PFSK-1 (cell line): ENCODE data around the gene TRIM50. TPM values are rescaled to one million over a fixed set of nuclear protein-coding genes. Genes with fewer than 3 reads are reported as not detected.
"Not testable (repeated sequence)": the region's sequence is repeated elsewhere in the genome, so short reads cannot be mapped to it uniquely, and the experiment has no call there.

Experiments
- FOXP2 ChIP-seq: optimal IDR thresholded peaks from 2 replicates; pipeline ENCODE3; 2011; ENCODE audit warnings: borderline replicate concordance, control low read depth, inconsistent platforms; ENCODE audit not compliant: insufficient read depth; ENCODE audit errors: extremely low read length, extremely low read depth
- POLR2AphosphoS5 ChIP-seq: IDR thresholded peaks from 2 replicates; pipeline ENCODE4 v1.6.1; 2012; ENCODE audit warnings: low read depth, mild to moderate bottlenecking, control low read depth, low read length, moderate library complexity
- REST ChIP-seq, 2 experiments: IDR thresholded peaks; 2 replicates each; pipeline versions ENCODE4 v1.6.1 to v1.8.0; 2011 to 2012; ENCODE audit warnings: low read depth in 2 of 2, low read length in 2 of 2, control low read depth in 1 of 2, inconsistent platforms in 1 of 2, mild to moderate bottlenecking in 1 of 2, moderate library complexity in 1 of 2; ENCODE audit not compliant: insufficient read depth in 1 of 2
- SIN3A ChIP-seq: IDR thresholded peaks from 2 replicates; pipeline ENCODE4 v1.6.1; 2012; ENCODE audit warnings: mild to moderate bottlenecking, low read length, moderate library complexity, borderline replicate concordance; ENCODE audit not compliant: insufficient read depth
- TAF1 ChIP-seq: IDR thresholded peaks from 2 replicates; pipeline ENCODE4 v1.6.1; 2012; ENCODE audit warnings: low read length, control low read depth, borderline replicate concordance; ENCODE audit not compliant: insufficient read depth
- polyA plus RNA-seq: library from polyadenylated mRNA; unstranded; fragments of >200 nt; gene quantifications from one replicate; pipeline ENCODE4 v1.2.1, GENCODE V29; 2012; ENCODE audit warnings: low read depth, missing spikeins; ENCODE audit not compliant: insufficient read length

TRIM50 gene
- polyA plus RNA-seq = not detected

GRCh38 chr7:73327922-73328321, at the start of gene TRIM50, which contains the start of gene FKBP6:
TSS of gene TRIM50 (minus strand) at chr7:73328082. CDS start at chr7:73324787, 3,295 bp downstream.
TSS of gene FKBP6 (plus strand) at chr7:73328161. CDS start at chr7:73328429, 268 bp downstream.
- not testable (repeated sequence) for TF ChIP-seq FOXP2, SIN3A, TAF1

GRCh38 chr7:73376671-73377412, 49.0 kb upstream of the TRIM50 start:
- no peak for TF ChIP-seq SIN3A
- no peak for TF ChIP-seq FOXP2
- no peak for TF ChIP-seq REST (IDR thresholded peaks at IDR 0.05; ENCODE audit: insufficient read depth in 1 of 2, low read depth in 2 of 2, low read length in 2 of 2)
- TF ChIP-seq POLR2AphosphoS5 = no peak
- TF ChIP-seq TAF1 = no peak

- TF ChIP-seq REST (IDR thresholded peaks at IDR 0.05; ENCODE audit: insufficient read depth in 1 of 2, low read depth in 2 of 2, low read length in 2 of 2) (no peak), TAF1 (no peak), SIN3A (no peak), POLR2AphosphoS5 (no peak), FOXP2 (no peak)
Observed at GRCh38 chr7:73373741-73374140, 45.9 kb upstream of the TRIM50 start.

GRCh38 chr7:73369622-73370021, 41.7 kb upstream of the TRIM50 start:
- no peak for TF ChIP-seq FOXP2

GRCh38 chr7:73369009-73369408, 41.1 kb upstream of the TRIM50 start:
- no peak for TF ChIP-seq REST (IDR thresholded peaks at IDR 0.05; ENCODE audit: insufficient read depth in 1 of 2, low read depth in 2 of 2, low read length in 2 of 2)
- TF ChIP-seq TAF1 = no peak
- no peak for TF ChIP-seq SIN3A
- TF ChIP-seq FOXP2 = no peak
- TF ChIP-seq POLR2AphosphoS5 = no peak

GRCh38 chr7:73366990-73367389, 39.1 kb upstream of the TRIM50 start:
- TF ChIP-seq FOXP2 = no peak
- no peak for TF ChIP-seq POLR2AphosphoS5
- TF ChIP-seq SIN3A = no peak
- no peak for TF ChIP-seq TAF1
- no peak for TF ChIP-seq REST (IDR thresholded peaks at IDR 0.05; ENCODE audit: insufficient read depth in 1 of 2, low read depth in 2 of 2, low read length in 2 of 2)
